HEK293 (cell line): ENCODE results near the gene TCF20.

Source experiments
- CTCF ChIA-PET: fragments of 350-600 bp; formaldehyde crosslinking; extraction: SDS; loops from one replicate; lab custom pipeline; 2021; ENCODE audit warnings: antibody characterized with exemption; lab: Yijun Ruan, JAX
- POLR2A ChIA-PET: fragments of 300-600 bp; formaldehyde crosslinking; extraction: SDS; loops from one replicate; lab custom pipeline; 2020; ENCODE audit warnings: antibody characterized with exemption, inconsistent platforms; lab: Yijun Ruan, JAX
- H3K27ac ChIP-seq: fragments of 200-500 bp; sonication (Bioruptor generic); 2 replicates; pipeline ENCODE4 v1.5.1; 2014; ENCODE audit warnings: low read depth, low read length, control low read depth, inconsistent platforms; ENCODE audit errors: extremely low read depth
- H3K36me3 ChIP-seq, 2 experiments: fragments of 200-500 bp in 1 of 2; sonication (Bioruptor generic) in 1 of 2; 1 replicate in 1 of 2; 2 replicates in 1 of 2; pipeline ENCODE4 v1.5.1; 2014 to 2017; ENCODE audit warnings: inconsistent platforms in 2 of 2, low read length in 2 of 2; ENCODE audit not compliant: control insufficient read depth in 2 of 2, insufficient read depth in 1 of 2
- H3K4me1 ChIP-seq: fragments of 200-500 bp; sonication (Bioruptor generic); 2 replicates; pipeline ENCODE4 v1.5.1; 2014; ENCODE audit warnings: mild to moderate bottlenecking, low read length, inconsistent platforms; ENCODE audit not compliant: control insufficient read depth, insufficient read depth
- H3K4me3 ChIP-seq: 2 replicates; pipeline ENCODE4 v1.5.1; 2011; ENCODE audit warnings: low read depth, mild to moderate bottlenecking, control low read depth, low read length, moderate library complexity
- H3K9me3 ChIP-seq: fragments of 200-500 bp; sonication (Bioruptor generic); 2 replicates; pipeline ENCODE4 v1.5.1; 2014; ENCODE audit warnings: low read depth, low read length, inconsistent platforms; ENCODE audit not compliant: control insufficient read depth, insufficient read depth
- PRDM2 ChIP-seq: fragments of 450-650 bp; formaldehyde crosslinking; IDR thresholded peaks from 2 replicates; pipeline ENCODE4 v1.5.1; 2016; ENCODE audit warnings: missing biosample characterization, missing genetic modification characterization, borderline replicate concordance
- SP2 ChIP-seq: fragments of 450-650 bp; formaldehyde crosslinking; IDR thresholded peaks from 2 replicates; pipeline ENCODE4 v1.5.1; 2016; ENCODE audit warnings: missing biosample characterization, missing genetic modification characterization
- YY1 ChIP-seq: fragments of 450-650 bp; formaldehyde crosslinking; IDR thresholded peaks from 2 replicates; pipeline ENCODE4 v1.5.1; 2018; ENCODE audit warnings: missing biosample characterization, missing genetic modification characterization
- ZBTB49 ChIP-seq: fragments of 450-650 bp; formaldehyde crosslinking; IDR thresholded peaks from 2 replicates; pipeline ENCODE4 v1.5.1; 2016; ENCODE audit warnings: missing biosample characterization, missing genetic modification characterization, low read depth
- ZNF184 ChIP-seq: fragments of 450-650 bp; IDR thresholded peaks from 2 replicates; pipeline ENCODE4 v1.5.1; 2018; ENCODE audit warnings: missing biosample characterization, mild to moderate bottlenecking, missing genetic modification characterization
- ZNF362 ChIP-seq: fragments of 450-650 bp; formaldehyde crosslinking; IDR thresholded peaks from 2 replicates; pipeline ENCODE4 v1.5.1; 2016; ENCODE audit warnings: missing biosample characterization, missing genetic modification characterization
- ZNF514 ChIP-seq: fragments of 450-650 bp; formaldehyde crosslinking; IDR thresholded peaks from 2 replicates; pipeline ENCODE4 v1.5.1; 2016; ENCODE audit warnings: missing biosample characterization, missing genetic modification characterization
- ZNF623 ChIP-seq: fragments of 450-650 bp; formaldehyde crosslinking; IDR thresholded peaks from 2 replicates; pipeline ENCODE4 v1.5.1; 2016; ENCODE audit warnings: missing biosample characterization, missing genetic modification characterization

Gene TCF20

GRCh38 chr22:42286205-42286604 is 15.8 kb upstream of the TCF20 start (continued):
- TF ChIP-seq ZNF184 (tag by site-specific recombination): no peak

GRCh38 chr22:42285604-42286003 is 15.2 kb upstream of the TCF20 start:
- POLR2A ChIA-PET: no interaction called here
- Histone ChIP-seq H3K27ac (no peak overlapping the region), H3K4me3 (no peak overlapping the region)

More at GRCh38 chr22:42285604-42286003, 15.2 kb upstream of the TCF20 start:
- no peak for TF ChIP-seq SP2
- TF ChIP-seq PRDM2 (tag by site-specific recombination): no peak
- TF ChIP-seq YY1 (tag by site-specific recombination): no peak
- no peak for TF ChIP-seq ZNF514 (tag by site-specific recombination)
- no peak for TF ChIP-seq ZBTB49
- TF ChIP-seq ZNF362: no peak
- peak; percentile 93 for TF ChIP-seq ZNF623 (tag by site-specific recombination)
- CTCF ChIA-PET: interaction anchor here (0.6 kb wide), 1 partner anchor 345 kb away, joined by 3 read pairs; no protein-coding TSS in a partner anchor
- Histone ChIP-seq H3K9me3 (no peaks in the 10 kb centered on the region), H3K4me1 (no peaks in the 10 kb centered on the region; the same call in 1 of the 2 replicates), H3K36me3 (no peaks in the 10 kb centered on the region)
